NCI-H1105 (cell line): ENCODE data around the gene TMEM163.
"Not testable (repeated sequence)": the region's sequence is repeated elsewhere in the genome, so short reads cannot be mapped to it uniquely, and the experiment has no call there.

Experiments
- DNase-seq: peaks from one replicate; lab custom pipeline; 2025; lab: John Stamatoyannopoulos, UW

The TMEM163 gene

GRCh38 chr2:134619250-134619649 lies 99.5 kb downstream of the TMEM163 start:
- DNase-seq = no peak

DNA sequence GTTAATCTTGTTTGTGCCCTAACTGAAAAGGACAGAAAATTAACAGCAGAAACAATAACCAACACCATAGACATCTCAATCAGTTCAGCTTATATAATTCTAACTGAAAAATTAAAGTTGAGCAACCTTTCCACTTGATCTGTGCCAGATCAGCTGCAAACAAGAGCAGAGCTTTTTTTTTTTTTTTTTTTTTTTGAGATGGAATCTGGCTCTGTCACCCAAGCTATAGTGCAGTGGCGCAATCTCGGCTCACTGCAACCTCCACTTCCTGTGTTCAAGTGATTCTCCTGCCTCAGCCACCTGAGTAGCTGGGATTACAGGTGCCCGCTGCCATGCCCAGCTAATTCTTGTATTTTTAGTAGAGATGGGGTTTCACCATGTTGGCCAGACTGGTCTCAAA lies 103.3 kb downstream of the TMEM163 start:
- not testable (repeated sequence) for DNase-seq

GRCh38 chr2:134611316-134611715 lies 107.5 kb downstream of the TMEM163 start:
- no peak for DNase-seq

DNA sequence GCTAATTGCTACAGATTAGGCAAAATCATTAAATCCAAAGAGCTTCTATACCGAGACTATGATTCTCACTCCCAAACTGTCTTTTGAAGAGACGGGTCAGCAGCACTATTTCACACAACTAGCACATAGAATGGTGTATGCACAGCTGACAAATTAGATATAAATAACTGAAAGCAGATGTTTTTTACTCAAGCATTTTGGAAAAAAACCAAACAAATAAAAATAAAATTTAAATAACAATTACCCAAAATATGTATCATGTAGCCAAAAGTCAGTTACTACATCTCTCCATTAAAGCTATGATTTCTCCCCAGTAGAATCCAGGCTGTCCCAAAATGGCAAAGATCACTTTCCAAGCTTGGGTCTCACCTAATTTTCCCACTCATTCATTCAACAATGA lies 107.9 kb downstream of the TMEM163 start:
- DNase-seq = no peak

- DNase-seq = no peak
Observed at GRCh38 chr2:134609924-134610513, 108.8 kb downstream of the TMEM163 start.

GRCh38 chr2:134603966-134604365 lies 114.8 kb downstream of the TMEM163 start:
- DNase-seq = no peak

GRCh38 chr2:134602666-134603065 lies 116.1 kb downstream of the TMEM163 start:
- no peak for DNase-seq

- DNase-seq = no peak
Observed at GRCh38 chr2:134601264-134601663, 117.5 kb downstream of the TMEM163 start.

GRCh38 chr2:134600208-134600607 lies 118.6 kb downstream of the TMEM163 start:
- DNase-seq = no peak

GRCh38 chr2:134599236-134599635 lies 119.6 kb downstream of the TMEM163 start:
- no peak for DNase-seq

GRCh38 chr2:134594399-134594798 lies 124.4 kb downstream of the TMEM163 start:
- DNase-seq = no peak

DNA sequence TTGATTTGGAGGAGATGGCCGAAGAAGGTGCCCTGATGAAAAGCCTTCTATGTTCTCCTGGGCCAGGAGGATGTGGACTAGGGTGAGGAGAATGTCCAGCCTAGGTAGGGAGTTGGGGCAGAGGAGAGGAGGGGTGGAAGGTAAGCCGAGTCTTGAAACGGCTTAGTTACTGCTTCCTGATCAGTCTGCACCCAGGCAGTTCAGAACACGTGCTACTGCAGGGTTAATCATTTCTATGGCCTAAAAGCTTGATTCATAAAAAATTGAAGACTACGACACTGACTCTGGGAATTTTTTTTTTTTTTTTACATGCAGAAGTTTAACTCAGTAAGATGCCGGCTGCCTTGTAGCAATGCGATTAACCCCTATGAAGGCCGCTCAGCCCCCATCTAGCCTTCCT lies 125.3 kb downstream of the TMEM163 start:
- DNase-seq = no peak

DNA sequence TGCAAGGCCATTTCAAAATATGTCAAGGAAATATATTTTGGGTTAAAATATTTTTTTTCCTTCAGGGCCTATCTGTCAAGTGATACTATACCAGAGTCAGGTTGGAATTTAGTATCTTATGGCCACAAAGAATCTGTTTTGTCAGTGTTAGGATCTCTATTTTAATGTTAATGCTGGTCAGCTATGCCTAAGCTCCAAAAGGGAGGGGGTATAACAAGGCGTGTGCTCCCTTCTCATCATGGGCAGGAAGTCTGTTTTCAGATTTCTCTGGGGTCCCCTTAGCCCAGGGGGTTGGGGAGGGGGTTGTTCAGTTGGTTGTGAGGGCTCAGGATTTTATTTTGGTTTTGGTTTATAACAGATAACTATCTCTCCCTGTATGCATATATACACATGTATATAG lies 126.4 kb downstream of the TMEM163 start:
- DNase-seq = no peak

GRCh38 chr2:134591526-134591925 lies 127.3 kb downstream of the TMEM163 start:
- DNase-seq = no peak

DNA sequence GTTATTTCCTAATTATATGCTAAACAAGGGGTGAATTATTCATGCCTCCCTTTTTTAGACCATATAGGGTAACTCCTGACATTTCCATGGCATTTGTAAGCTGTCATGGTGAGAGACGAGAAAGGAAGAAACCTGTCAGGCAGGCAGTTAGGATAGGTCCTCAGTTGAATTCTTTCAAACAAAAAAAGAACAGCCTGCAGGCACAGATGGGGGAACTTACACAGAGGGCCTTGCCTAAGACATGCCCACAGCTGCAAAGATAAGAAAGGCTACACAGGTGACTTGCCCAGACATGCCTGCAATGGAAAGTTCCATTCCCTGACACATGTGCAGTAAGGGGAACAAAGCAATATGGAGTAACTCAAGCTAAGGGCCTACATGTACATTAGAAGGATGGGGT lies 128.1 kb downstream of the TMEM163 start:
- no peak for DNase-seq

GRCh38 chr2:134589171-134590083 lies 129.4 kb downstream of the TMEM163 start:
- DNase-seq = not testable (repeated sequence)

GRCh38 chr2:134588556-134588955 lies 130.2 kb downstream of the TMEM163 start:
- no peak for DNase-seq

- no peak for DNase-seq
Observed at GRCh38 chr2:134586326-134586965, 132.4 kb downstream of the TMEM163 start.

DNA sequence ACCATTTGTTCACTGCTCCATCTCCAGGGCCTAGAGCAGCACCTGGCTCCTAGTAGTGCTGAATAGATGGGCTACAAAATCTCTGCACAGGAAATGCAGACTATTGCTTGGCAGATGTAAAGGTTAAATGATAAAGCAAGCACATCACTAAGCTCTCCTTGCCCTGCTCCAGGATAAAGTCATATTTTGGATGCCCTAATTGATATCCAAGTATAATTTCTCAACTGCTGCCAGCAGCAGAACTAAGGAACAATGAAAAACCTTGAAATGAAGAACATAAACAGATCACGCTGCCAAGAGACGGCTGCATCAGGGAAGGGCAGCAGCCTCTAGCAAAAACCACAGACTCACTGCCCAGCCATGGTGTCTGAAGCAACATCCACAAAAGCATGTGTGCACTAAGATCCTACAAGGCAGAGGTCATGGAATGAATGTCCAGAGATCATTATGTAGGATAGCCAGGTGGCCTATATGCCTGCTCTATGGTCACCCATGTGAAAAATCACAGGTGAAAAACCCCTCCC lies 134.7 kb downstream of the TMEM163 start:
- no peak for DNase-seq

DNA sequence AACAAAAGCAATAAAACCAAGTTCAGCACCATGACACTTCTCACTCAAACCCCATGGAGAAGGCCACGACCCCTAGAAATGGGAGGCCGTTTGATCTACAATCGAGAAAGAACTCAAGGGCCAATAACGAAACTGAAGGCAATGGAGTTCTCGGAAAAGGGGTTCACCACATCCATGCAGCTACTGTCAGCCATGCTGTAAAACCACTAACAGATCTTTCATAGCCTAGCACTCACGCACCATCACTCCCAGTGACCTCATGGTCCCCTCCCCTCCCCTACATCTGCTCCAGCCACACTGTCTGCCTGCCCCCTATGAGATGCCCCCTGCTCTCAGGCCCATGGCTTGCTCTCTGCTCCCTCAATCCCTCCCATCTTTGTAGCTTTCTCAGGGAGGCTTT lies 135.3 kb downstream of the TMEM163 start:
- DNase-seq = no peak

- DNase-seq = no peak
Observed at GRCh38 chr2:134582547-134582899, 136.3 kb downstream of the TMEM163 start.

DNA sequence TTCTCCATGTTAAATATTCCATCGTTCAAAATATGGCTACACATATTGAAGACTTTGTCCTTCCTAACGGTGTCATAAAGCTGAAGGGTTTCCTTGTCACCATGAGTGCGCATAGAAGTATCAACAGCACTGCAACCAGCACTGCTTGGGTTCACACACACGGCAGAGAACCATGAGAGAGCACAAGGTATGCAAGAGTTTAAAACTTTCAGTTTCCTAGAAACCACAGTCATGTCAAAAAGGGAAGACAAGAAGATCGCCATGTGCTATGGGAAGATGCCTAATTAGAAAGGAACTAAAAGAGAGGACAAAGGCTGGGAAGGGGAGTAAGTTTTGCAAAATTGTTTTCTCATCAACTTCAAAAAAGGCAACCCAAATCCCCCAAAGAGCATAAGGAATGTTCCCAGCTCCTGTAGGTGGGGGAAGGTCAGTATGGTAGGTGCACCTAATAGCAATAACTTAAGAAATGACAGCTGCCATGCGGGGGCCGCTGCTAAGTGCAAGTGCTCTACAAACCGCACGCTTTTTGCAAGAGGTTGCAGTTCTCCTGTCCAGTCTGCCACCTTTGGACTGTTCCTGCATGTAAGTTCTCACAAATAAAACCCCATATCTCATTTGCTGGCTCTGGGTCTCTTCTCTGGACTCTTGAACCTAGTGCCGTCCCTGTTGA lies 136.8 kb downstream of the TMEM163 start:
- DNase-seq = no peak
